ENCODE results near the gene TLDC2. TPM values are rescaled to one million over a fixed set of nuclear protein-coding genes. Genes with fewer than 3 reads are reported as not detected.

Gene TLDC2
- total and polyA plus RNA-seq, 8 donors, result 0.13 to 15.1 (median 1.0) TPM; not detected in 2

GRCh38 chr20:36830791-36831691 lies 44.9 kb upstream of the TLDC2 start:
- no peaks in the 10 kb centered on the region for H3K27me3 ChIP-seq
- no peak for DNase-seq
- peaks cover 35 to 84% (median 55%) of the 10 kb centered on the region in 4 donors for H3K4me1 ChIP-seq
- WGBS, 5 donors, result 42 to 79% (median 55%) methylated on average over 6 to 11 of the region's 11 CpGs
- H3K27ac ChIP-seq, result peak overlapping the region; percentile 48 to 93 (median 82)
- no peak overlapping the region for H3K4me3 ChIP-seq
- peaks cover 15 to 24% (median 21%) of the 10 kb centered on the region in 4 donors for H3K36me3 ChIP-seq
- intact Hi-C loops (cut with DNase I; ENCODE audit: low total_unique reads), result no loop called here
- peak; percentile 10 to 27 (median 19) for TF ChIP-seq POLR2AphosphoS5 (IDR thresholded peaks at IDR 0.05)
- TF ChIP-seq CTCF (IDR thresholded peaks at IDR 0.05), result peak in 3 of 7 experiments; percentile 12 to 27 (median 20)
- no peak for TF ChIP-seq EP300 (IDR thresholded peaks at IDR 0.05)
- H3K9me3 ChIP-seq, result no peaks in the 10 kb centered on the region

GRCh38 chr20:36832791-36833190 lies 43.1 kb upstream of the TLDC2 start:
- Histone ChIP-seq H3K27me3 (no peaks in the 10 kb centered on the region), H3K9me3 (no peaks in the 10 kb centered on the region), H3K4me1 (peaks cover 35 to 85% (median 64%) of the 10 kb centered on the region in 4 donors), H3K4me3 (no peak overlapping the region), H3K36me3 (peaks cover 13 to 21% (median 17%) of the 10 kb centered on the region in 4 donors), H3K27ac (peak overlapping the region; percentile 37 to 93 (median 82))
- 57 to 75% (median 66%) methylated on average over 7 of the region's 7 CpGs for WGBS, 5 donors
- intact Hi-C loops (cut with DNase I; ENCODE audit: low total_unique reads), result no loop called here
- DNase-seq, result no peak
- TF ChIP-seq POLR2A (IDR thresholded peaks at IDR 0.05) (no peak), CTCF (IDR thresholded peaks at IDR 0.05) (no peak), EP300 (IDR thresholded peaks at IDR 0.05) (no peak), POLR2AphosphoS5 (IDR thresholded peaks at IDR 0.05) (no peak)

- TF ChIP-seq EP300 (IDR thresholded peaks at IDR 0.05) (no peak), CTCF (IDR thresholded peaks at IDR 0.05) (no peak), POLR2AphosphoS5 (IDR thresholded peaks at IDR 0.05) (peak in 2 of 3 donors; percentile 18 to 78)
- intact Hi-C loops (cut with DNase I; ENCODE audit: low total_unique reads), result no loop called here
- Histone ChIP-seq H3K9me3 (no peaks in the 10 kb centered on the region), H3K4me3 (no peak overlapping the region), H3K4me1 (peaks cover 35 to 78% (median 62%) of the 10 kb centered on the region in 4 donors), H3K27me3 (no peaks in the 10 kb centered on the region), H3K36me3 (peaks cover 6 to 20% (median 15%) of the 10 kb centered on the region in 4 donors), H3K27ac (peak overlapping the region; percentile 37 to 93 (median 82))
- WGBS, 5 donors, result 74 to 87% (median 75%) methylated on average over 15 to 19 of the region's 19 CpGs
- DNase-seq, result peak in 1 of 2 donors; percentile 84
These were observed 42.5 kb upstream of the TLDC2 start for GRCh38 chr20:36833275-36834020.

- DNase-seq, result no peak
- no peak for TF ChIP-seq CTCF (IDR thresholded peaks at IDR 0.05)
- no peak for TF ChIP-seq POLR2AphosphoS5 (IDR thresholded peaks at IDR 0.05)
- TF ChIP-seq POLR2A (IDR thresholded peaks at IDR 0.05), result no peak
- TF ChIP-seq EP300 (IDR thresholded peaks at IDR 0.05), result no peak
- intact Hi-C loops (cut with DNase I; ENCODE audit: low total_unique reads), result no loop called here
- Histone ChIP-seq H3K4me3 (peak overlapping the region in 3 of 4 donors; percentile 24 to 35 (median 29)), H3K4me1 (peaks cover 35 to 69% (median 59%) of the 10 kb centered on the region in 4 donors), H3K27ac (peak overlapping the region; percentile 74 to 93 (median 82)), H3K27me3 (no peaks in the 10 kb centered on the region), H3K36me3 (peaks cover 0 to 22% (median 17%) of the 10 kb centered on the region in 4 donors), H3K9me3 (no peaks in the 10 kb centered on the region)
- 50 to 72% (median 62%) methylated on average over 5 of the region's 5 CpGs for WGBS, 5 donors
These were observed 40.9 kb upstream of the TLDC2 start for GRCh38 chr20:36835025-36835424.

Data from stomach (tissue), 9 donors.